Cortex of kidney (tissue), 1 donor: ENCODE measurements around the gene TMSB15B.
"Not testable (repeated sequence)": the region's sequence is repeated elsewhere in the genome, so short reads cannot be mapped to it uniquely, and the experiment has no call there.

Experiments used
- DNase-seq: peaks from one replicate; lab custom pipeline; 2025; lab: John Stamatoyannopoulos, UW

Gene TMSB15B

GRCh38 chrX:103962411-103963278 lies at the start of gene TMSB15B:
TSS of gene TMSB15B (plus strand) at chrX:103962627.
- DNase-seq, result not testable (repeated sequence)

- DNase-seq, result no peak
Measured at GRCh38 chrX:103913356-103914020, 48.9 kb upstream of the TMSB15B start.

DNA sequence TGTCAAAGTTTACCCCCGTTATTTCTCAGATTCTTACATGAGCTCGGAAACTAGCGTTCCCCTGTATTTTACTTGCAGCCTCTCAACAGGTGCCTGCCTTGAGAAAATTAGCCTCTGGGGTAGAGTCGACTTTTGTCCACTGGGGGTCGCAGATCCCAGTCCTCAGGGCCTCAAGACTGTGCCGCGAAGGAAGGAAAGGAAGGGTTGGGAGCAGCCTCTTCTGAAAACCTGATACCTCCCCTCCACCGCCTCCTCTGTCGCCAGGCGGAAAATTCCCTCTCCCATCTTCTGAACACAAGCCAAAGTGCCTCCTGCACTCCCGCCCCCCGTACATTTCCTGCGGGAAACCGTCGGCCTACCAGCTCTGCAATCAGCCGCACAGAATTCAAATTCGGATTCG lies 44.4 kb upstream of the TMSB15B start:
- DNase-seq, result no peak

GRCh38 chrX:103918571-103919269 lies 43.7 kb upstream of the TMSB15B start:
- DNase-seq, result no peak

- DNase-seq, result no peak
Measured at GRCh38 chrX:103919270-103919637, 43.2 kb upstream of the TMSB15B start.

- DNase-seq, result not testable (repeated sequence)
Measured at GRCh38 chrX:103920515-103920914, 41.9 kb upstream of the TMSB15B start.

DNA sequence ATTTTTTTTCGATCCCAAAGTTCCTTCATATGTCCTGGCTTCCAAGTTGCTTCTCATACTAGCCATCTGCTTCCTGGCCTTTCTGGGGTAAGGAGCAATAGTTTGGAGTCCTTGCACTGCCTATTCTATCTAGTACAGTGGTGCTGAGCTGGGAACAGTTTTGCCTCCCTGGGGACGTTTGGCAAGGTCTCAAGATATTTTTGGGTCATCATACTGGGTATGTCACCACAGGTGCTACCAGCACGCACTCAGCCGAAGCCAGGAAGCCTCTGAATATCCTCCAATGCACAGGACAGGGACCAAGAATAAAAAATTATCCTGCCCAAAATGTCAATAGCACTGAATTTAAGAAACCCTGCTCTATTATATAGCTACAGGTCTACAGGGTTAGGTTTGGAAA lies 35.4 kb upstream of the TMSB15B start:
- DNase-seq, result no peak

DNA sequence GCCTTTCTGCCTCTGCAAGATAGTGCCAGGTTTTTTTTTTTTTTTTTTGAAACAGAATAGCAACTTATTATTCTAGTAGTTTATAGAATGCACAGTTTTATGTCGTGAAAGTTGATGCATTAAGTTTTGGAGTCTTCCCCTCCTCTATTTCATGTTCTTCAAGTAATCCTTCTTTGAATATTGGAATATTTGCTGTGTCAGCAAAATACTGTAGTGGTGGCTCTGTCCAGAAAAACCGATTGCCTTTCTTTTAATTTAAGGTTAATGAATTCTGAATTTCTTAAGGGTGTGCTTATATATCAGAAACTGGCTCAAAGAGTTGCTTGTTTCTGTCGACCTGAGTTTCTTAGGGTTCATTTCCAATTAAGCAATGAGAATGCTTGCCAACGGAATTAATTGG lies 34.8 kb upstream of the TMSB15B start:
- no peak for DNase-seq

GRCh38 chrX:103932133-103932532 lies 30.3 kb upstream of the TMSB15B start:
- no peak for DNase-seq

DNA sequence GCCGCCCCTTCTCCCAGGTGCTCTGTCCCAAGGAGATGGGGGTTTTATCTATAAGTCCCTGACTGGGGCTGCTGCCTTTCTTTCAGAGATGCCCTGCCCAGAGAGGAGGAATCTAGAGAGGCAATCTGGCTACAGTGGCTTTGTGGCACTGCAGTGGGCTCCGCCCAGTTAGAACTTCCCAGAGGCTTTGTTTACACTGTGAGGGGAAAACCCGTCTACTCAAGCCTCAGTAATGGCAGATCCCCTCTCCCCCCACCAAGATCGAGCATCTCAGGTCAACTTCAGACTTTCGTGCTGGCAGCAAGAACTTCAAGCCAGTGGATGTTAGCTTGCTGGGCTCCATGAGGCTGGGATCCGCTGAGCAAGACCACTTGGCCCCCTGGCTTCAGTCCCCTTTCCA lies 22.2 kb upstream of the TMSB15B start:
- DNase-seq, result not testable (repeated sequence)

- DNase-seq, result no peak
Measured at GRCh38 chrX:103941201-103941975, 21.0 kb upstream of the TMSB15B start.

DNA sequence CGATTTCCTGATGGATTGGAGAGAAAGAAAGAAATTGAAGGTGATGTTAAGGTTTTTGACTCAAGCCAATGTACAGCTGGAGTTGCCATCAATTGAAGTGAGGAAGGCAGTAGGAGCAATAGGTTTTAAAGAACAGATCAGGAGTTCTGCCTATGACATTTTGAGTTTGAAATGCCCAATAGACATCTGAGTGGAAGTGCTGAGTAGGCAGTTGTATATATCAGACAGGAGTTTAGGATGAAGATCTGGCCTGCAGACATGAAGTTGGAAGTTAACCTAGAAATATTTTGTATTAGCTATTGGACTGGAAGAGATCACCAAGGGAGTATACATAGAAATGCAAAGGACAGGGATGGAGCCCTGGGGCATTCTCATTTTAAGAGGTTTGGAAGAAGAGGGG lies 12.9 kb upstream of the TMSB15B start:
- no peak for DNase-seq

- DNase-seq, result no peak
Measured at GRCh38 chrX:103953353-103953752, 9.1 kb upstream of the TMSB15B start.

DNA sequence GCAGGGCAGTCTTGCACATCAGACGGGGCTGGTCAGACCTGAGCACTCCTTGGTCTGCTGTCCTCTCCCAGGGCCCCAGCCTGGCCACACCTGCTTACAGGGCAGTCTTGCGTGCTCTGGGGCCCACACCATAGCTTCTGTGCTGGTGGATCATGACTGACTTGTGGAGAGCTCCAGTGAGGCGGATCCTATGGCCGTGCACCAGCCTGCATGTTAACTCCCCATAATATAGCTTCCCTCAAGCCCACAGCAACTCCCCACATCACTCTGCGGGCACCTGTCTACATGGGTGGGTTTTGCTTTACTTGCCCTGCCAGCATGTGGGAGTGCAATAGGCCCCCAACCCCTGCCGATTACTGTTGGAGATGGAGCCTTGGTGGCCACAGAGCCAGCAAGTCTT lies 8.2 kb upstream of the TMSB15B start:
- no peak for DNase-seq

- not testable (repeated sequence) for DNase-seq
Measured at GRCh38 chrX:103960599-103960998, 1.8 kb upstream of the TMSB15B start.

DNA sequence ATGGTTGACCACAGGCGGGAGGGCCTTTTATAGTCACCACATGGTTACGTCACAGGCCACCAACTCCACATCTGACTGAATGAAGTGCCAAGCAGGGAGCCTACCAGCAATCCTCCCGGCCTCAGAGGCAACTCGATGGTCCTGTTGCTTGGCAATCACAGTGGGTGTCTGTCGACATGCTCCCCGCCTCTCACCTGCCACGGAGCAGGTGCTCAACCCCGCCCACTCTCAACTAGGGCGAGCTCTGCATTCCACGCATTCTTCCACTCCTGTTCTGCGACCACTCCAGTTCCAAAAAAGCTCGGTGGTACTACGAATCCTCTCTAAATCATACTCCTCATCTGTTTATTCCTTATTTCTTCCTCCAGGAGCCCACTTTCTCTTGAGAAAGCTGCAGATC lies 21.1 kb downstream of the TMSB15B start:
- DNase-seq, result not testable (repeated sequence)

DNA sequence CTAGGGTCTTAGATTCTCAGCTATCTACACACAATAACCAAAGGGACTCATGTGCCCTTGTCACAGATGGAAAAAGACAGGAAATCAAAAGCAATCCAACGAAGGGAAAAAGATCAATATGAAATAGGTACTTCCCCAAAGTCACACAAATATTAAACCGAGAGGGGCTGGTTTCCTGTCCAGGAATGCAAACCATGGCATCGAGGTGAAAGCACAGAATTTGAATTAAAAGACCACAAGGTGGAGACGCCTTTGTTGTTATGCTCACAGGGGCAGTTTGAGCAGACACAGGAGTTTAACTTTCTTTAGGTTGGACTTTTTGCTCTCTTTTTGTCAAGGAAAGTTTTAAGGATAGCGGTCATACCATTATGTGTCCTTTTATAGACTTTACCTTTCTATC lies 36.8 kb downstream of the TMSB15B start:
- DNase-seq, result no peak

DNA sequence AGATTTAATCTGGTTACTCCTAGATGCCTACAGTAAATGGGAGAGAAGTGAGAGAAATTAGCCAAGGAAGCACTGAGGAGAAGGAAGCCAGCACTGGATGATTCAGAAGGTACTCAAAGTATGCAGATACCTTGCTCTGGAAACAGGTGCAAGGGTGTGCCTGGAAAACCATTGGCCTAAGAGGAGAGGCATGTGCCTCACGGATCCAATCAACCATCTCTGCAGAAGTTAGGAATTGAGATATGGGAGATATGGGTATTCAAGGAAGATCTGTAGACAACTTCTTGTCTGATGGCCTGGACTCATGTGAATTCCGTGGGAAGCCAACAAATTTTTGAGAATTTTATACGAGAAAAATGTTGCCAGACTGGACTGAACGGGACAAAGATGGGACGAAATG lies 46.4 kb downstream of the TMSB15B start:
- no peak for DNase-seq

GRCh38 chrX:104013158-104013557 lies 50.7 kb downstream of the TMSB15B start:
- DNase-seq, result no peak

DNA sequence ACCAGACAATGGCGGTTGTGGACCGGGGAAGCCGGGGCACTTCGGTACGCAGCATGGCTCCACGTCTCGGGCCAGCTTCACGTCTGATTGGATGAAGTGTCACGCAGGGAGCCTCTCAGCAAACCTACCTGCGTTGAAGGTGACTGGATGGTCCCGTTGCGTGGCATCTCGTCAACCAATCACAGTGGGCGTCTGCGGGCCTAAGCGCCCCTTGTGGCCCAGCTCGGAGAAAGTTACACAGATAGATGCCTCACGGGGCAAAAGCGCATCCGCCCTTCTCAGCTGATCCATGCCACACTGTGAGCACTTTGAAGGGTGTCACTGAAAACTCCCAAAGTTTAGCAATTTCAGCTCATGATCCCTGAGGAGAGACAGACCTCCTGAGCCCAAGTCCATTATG lies 51.2 kb downstream of the TMSB15B start, which contains the start of gene H2BW1:
Gene H2BW1 (minus strand): TSS at position 103 of the 400 bp plus-strand sequence. CDS start 132 bp downstream, outside the sequence.
- no peak for DNase-seq

- not testable (repeated sequence) for DNase-seq
Measured at GRCh38 chrX:104015576-104015975, 53.1 kb downstream of the TMSB15B start.
